ENCODE results near the gene ADSL.

DNA sequence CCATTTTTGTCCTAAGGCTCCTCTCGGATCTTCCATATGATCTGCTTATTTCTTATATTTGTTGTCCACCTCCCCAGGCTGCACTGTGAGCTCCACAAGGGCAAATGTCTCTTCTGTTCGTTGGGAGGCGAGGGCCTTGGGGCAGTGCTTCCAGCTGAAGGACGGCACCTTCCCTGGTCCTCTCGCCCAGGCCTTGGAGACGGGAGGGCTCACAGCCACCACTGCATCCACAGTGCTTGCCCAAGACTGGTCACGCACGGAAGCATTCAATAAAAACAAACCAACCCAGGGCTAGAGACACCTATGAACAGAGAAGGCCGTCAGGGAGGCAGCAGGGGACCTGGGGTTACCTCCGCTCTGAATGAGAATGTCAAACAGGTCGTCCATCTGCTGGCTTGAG, 70.3 kb downstream of the ADSL start:
- TF ChIP-seq, protein P1, sequence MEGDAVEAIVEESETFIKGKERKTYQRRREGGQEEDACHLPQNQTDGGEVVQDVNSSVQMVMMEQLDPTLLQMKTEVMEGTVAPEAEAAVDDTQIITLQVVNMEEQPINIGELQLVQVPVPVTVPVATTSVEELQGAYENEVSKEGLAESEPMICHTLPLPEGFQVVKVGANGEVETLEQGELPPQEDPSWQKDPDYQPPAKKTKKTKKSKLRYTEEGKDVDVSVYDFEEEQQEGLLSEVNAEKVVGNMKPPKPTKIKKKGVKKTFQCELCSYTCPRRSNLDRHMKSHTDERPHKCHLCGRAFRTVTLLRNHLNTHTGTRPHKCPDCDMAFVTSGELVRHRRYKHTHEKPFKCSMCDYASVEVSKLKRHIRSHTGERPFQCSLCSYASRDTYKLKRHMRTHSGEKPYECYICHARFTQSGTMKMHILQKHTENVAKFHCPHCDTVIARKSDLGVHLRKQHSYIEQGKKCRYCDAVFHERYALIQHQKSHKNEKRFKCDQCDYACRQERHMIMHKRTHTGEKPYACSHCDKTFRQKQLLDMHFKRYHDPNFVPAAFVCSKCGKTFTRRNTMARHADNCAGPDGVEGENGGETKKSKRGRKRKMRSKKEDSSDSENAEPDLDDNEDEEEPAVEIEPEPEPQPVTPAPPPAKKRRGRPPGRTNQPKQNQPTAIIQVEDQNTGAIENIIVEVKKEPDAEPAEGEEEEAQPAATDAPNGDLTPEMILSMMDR (conservative IDR thresholded peaks at IDR 0.05; ENCODE audit: low read depth, low read length), result no peak
- TF ChIP-seq POLR2A (IDR thresholded peaks at IDR 0.05; ENCODE audit: low read depth, low read length) (no peak), RAD21 (IDR thresholded peaks at IDR 0.05; ENCODE audit: low read length) (no peak), BHLHE40 (IDR thresholded peaks at IDR 0.05; ENCODE audit: low read depth, low read length) (no peak), MAFK (IDR thresholded peaks at IDR 0.05; ENCODE audit: low read depth, low read length) (no peak), USF2 (IDR thresholded peaks at IDR 0.05; ENCODE audit: low read depth, low read length) (no peak), MXI1 (IDR thresholded peaks at IDR 0.05; ENCODE audit: borderline replicate concordance, low read depth, low read length) (no peak), RFX5 (IDR thresholded peaks at IDR 0.05; ENCODE audit: low read depth, low read length) (no peak), SMC3 (IDR thresholded peaks at IDR 0.05; ENCODE audit: low read depth, low read length) (no peak), CEBPB (IDR thresholded peaks at IDR 0.05; ENCODE audit: low read depth, low read length) (no peak), CHD1 (IDR thresholded peaks at IDR 0.05; ENCODE audit: low read depth, low read length) (no peak), FOS (IDR thresholded peaks at IDR 0.05; ENCODE audit: low read depth, low read length) (no peak), NFE2L2 (IDR thresholded peaks at IDR 0.05; ENCODE audit: low read depth, low read length) (no peak)
